A549 (cell line): ENCODE data around the gene MCM3AP. TPM values are rescaled to one million over a fixed set of nuclear protein-coding genes. Genes with fewer than 3 reads are reported as not detected.

Experiments
- ATAC-seq, 2 experiments: fragments of 200-7000 bp in 1 of 2; fragments of >200 bp in 1 of 2; cut with Nextera tagmentation in 1 of 2; cut with Tn5 transposase in 1 of 2; 3 replicates each; pipeline versions ENCODE4 v1.8.0 to v1.9.1; 2018 to 2020; ENCODE audit warnings: mild to moderate bottlenecking in 1 of 2, moderate library complexity in 1 of 2
- CTCF ChIA-PET: fragments of 300-600 bp; sonication (Branson Sonifier 250); formaldehyde crosslinking; extraction: SDS; loops from one replicate; lab custom pipeline; 2021; ENCODE audit warnings: antibody characterized with exemption, inconsistent platforms; lab: Yijun Ruan, JAX
- POLR2A ChIA-PET: fragments of 350-600 bp; formaldehyde crosslinking; extraction: SDS; loops from one replicate; lab custom pipeline; 2021; ENCODE audit warnings: antibody characterized with exemption, inconsistent platforms; lab: Yijun Ruan, JAX
- DNase-seq, 2 experiments: peaks; one replicate each; pipeline versions ENCODE4 v3.0.0 to v3.0.0-alpha.2; 2011 to 2016; ENCODE audit warnings: low read depth in 1 of 2, low spot score in 1 of 2
- FAIRE-seq: peaks from 2 replicates; lab custom pipeline; 2011; peaks lifted over from hg19 to GRCh38; lab: Jason Lieb, UNC
- H3K27ac ChIP-seq, 2 experiments: fragments of >200 bp; sonication (Bioruptor Twin); formaldehyde crosslinking; 3 replicates each; pipeline ENCODE4 v1.5.1; 2016 to 2017
- H3K4me1 ChIP-seq: fragments of >200 bp; sonication (Bioruptor Twin); formaldehyde crosslinking; 3 replicates; pipeline ENCODE4 v1.6.1; 2016
- H3K4me2 ChIP-seq: fragments of >200 bp; sonication (Bioruptor Twin); formaldehyde crosslinking; 3 replicates; pipeline ENCODE4 v1.6.1; 2016
- H3K4me3 ChIP-seq: fragments of >200 bp; sonication (Bioruptor Twin); formaldehyde crosslinking; 3 replicates; pipeline ENCODE4 v1.5.1; 2016
- H3K9me3 ChIP-seq: fragments of >200 bp; sonication (Bioruptor Twin); formaldehyde crosslinking; 3 replicates; pipeline ENCODE4 v1.6.1; 2016
- BHLHE40 ChIP-seq: IDR thresholded peaks from 2 replicates; pipeline ENCODE4 v1.6.1; 2012; ENCODE audit warnings: low read depth, low read length, inconsistent platforms
- CBX2 ChIP-seq: fragments of 200-600 bp; sonication (generic); IDR thresholded peaks from 2 replicates; pipeline ENCODE4 v1.6.1; 2016; ENCODE audit warnings: low read depth, mild to moderate bottlenecking, borderline replicate concordance
- EHMT2 ChIP-seq: fragments of 200-600 bp; sonication (generic); IDR thresholded peaks from 2 replicates; pipeline ENCODE4 v1.6.1; 2016; ENCODE audit warnings: antibody characterized with exemption, low read depth, mild to moderate bottlenecking, moderate library complexity
- EP300 ChIP-seq, 2 experiments: fragments of >200 bp; sonication (Bioruptor Twin); formaldehyde crosslinking; IDR thresholded peaks; 2 replicates in 1 of 2; 3 replicates in 1 of 2; pipeline ENCODE4 v1.6.1; 2016 to 2017
- GATA3 ChIP-seq: IDR thresholded peaks from 2 replicates; pipeline ENCODE4 v1.6.1; 2012; ENCODE audit warnings: borderline replicate concordance
- HOXB5 ChIP-seq: fragments of 250-450 bp; sonication (Bioruptor Pico); IDR thresholded peaks from 2 replicates; pipeline ENCODE4 v1.5.0; 2020; ENCODE audit warnings: mild to moderate bottlenecking, moderate library complexity
- MAZ ChIP-seq: fragments of 150-350 bp; IDR thresholded peaks from 2 replicates; pipeline ENCODE4 v1.6.1; 2014; ENCODE audit warnings: antibody characterized with exemption, low read depth, low read length, borderline replicate concordance
- NFE2L2 ChIP-seq: fragments of 150-350 bp; conservative IDR thresholded peaks from 2 replicates; pipeline ENCODE4 v1.6.1; 2014; ENCODE audit warnings: low read length
- NPAS2 ChIP-seq: fragments of 250-450 bp; sonication (Bioruptor Pico); IDR thresholded peaks from 2 replicates; pipeline ENCODE4 v1.8.0; 2022; ENCODE audit warnings: mild to moderate bottlenecking, moderate library complexity, borderline replicate concordance
- POLR2A ChIP-seq: IDR thresholded peaks from 2 replicates; pipeline ENCODE4 v1.6.1; 2012; ENCODE audit warnings: mild to moderate bottlenecking, low read length
- RCOR1 ChIP-seq: fragments of 150-350 bp; IDR thresholded peaks from 2 replicates; pipeline ENCODE4 v1.6.1; 2014; ENCODE audit warnings: antibody characterized with exemption, low read length, low read depth
- SMC3 ChIP-seq: fragments of >200 bp; sonication (Bioruptor Twin); formaldehyde crosslinking; IDR thresholded peaks from 3 replicates; pipeline ENCODE4 v1.6.1; 2018; ENCODE audit warnings: inconsistent platforms
- TP53 ChIP-seq: fragments of 250-450 bp; sonication (Bioruptor Pico); IDR thresholded peaks from 2 replicates; pipeline ENCODE4 v1.5.0; 2021; ENCODE audit warnings: mild to moderate bottlenecking, moderate library complexity
- ZFP36 ChIP-seq: fragments of 450-650 bp; IDR thresholded peaks from 2 replicates; pipeline ENCODE4 v1.6.1; 2014; ENCODE audit warnings: borderline replicate concordance; ENCODE audit not compliant: partially characterized antibody
- WGBS: methylation state at CpG from one replicate; pipeline ENCODE4 v1.1.6; 2017; ENCODE audit errors: missing lambda C conversion rate; 5-methylcytosine and 5-hydroxymethylcytosine counted together
- polyA plus RNA-seq, 4 experiments: library from polyadenylated mRNA; depleted of rRNA in 3 of 4; stranded (reverse); fragments of >200 nt; fragmentation: RNase III in 1 of 4; extraction: RNeasy Plus Mini Kit Qiagen cat#74134 plus additional on column Dnase treatment in 1 of 4; gene quantifications; 2 replicates in 3 of 4; 3 replicates in 1 of 4; pipeline ENCODE4 v1.2.3, GENCODE V29; 2011 to 2017
- TF ChIP-seq, protein P1 (sequence below): fragments of 250-450 bp; sonication (Bioruptor Pico); IDR thresholded peaks from 2 replicates; pipeline ENCODE4 v1.5.0; 2021; ENCODE audit warnings: mild to moderate bottlenecking, moderate library complexity, borderline replicate concordance
- TF ChIP-seq, protein P2 (sequence below): fragments of 250-450 bp; sonication (Bioruptor Pico); IDR thresholded peaks from 2 replicates; pipeline ENCODE4 v1.5.0; 2020; ENCODE audit warnings: low read depth, mild to moderate bottlenecking, moderate library complexity
- TF ChIP-seq, protein P3 (sequence below): fragments of >200 bp; sonication (Bioruptor Twin); formaldehyde crosslinking; IDR thresholded peaks from 2 replicates; pipeline ENCODE4 v1.6.1; 2016
- TF ChIP-seq, protein P4 (sequence below): fragments of >200 bp; sonication (Bioruptor Twin); formaldehyde crosslinking; IDR thresholded peaks from 3 replicates; pipeline ENCODE4 v1.6.1; 2016
- TF ChIP-seq, protein P5 (sequence below): fragments of 450-650 bp; IDR thresholded peaks from 2 replicates; pipeline ENCODE4 v1.6.1; 2014; ENCODE audit warnings: antibody characterized with exemption
- TF ChIP-seq, protein P6 (sequence below): IDR thresholded peaks from 2 replicates; pipeline ENCODE4 v1.6.1; 2012; ENCODE audit warnings: low read depth, borderline replicate concordance
- TF ChIP-seq, protein P7 (sequence below): IDR thresholded peaks from 2 replicates; pipeline ENCODE4 v1.6.1; 2012

Gene MCM3AP
- polyA plus RNA-seq, 2 of the 4 experiments (the other 2 are of a cell fraction) = 41.2 to 43.6 TPM

DNA sequence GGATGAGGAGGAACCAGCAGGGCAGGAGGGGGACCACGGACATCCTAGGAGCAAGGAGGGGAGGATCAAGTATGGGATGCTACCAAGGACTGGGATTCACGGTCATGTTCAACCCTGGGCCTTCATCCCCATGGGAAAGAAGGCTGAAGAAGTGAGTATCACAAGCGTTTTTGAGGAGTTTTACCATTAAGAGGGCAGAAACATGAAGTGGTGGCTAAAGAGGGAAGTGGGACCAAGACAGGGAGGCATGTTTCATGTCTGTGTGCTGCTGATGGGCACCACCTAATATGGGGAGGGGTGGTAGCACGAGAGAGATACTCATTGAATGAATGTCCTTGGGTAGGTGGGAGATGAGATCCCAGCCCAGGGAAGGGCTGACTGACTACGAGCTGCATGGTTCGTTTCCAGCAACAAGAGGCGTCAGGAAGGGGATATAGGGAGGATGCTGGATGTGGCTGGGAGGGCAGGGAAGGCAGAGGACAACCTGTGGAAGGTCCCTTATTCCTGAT, 45.5 kb downstream of the MCM3AP start (continued):
- TF ChIP-seq, protein P1, sequence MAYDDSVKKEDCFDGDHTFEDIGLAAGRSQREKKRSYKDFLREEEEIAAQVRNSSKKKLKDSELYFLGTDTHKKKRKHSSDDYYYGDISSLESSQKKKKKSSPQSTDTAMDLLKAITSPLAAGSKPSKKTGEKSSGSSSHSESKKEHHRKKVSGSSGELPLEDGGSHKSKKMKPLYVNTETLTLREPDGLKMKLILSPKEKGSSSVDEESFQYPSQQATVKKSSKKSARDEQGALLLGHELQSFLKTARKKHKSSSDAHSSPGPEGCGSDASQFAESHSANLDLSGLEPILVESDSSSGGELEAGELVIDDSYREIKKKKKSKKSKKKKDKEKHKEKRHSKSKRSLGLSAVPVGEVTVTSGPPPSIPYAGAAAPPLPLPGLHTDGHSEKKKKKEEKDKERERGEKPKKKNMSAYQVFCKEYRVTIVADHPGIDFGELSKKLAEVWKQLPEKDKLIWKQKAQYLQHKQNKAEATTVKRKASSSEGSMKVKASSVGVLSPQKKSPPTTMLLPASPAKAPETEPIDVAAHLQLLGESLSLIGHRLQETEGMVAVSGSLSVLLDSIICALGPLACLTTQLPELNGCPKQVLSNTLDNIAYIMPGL (CRISPR knock-in tag) = no peak
- TF ChIP-seq EP300 (IDR thresholded peaks at IDR 0.05) (no peak), EHMT2 (no peak), POLR2A (no peak), NFE2L2 (no peak)
- TF ChIP-seq, protein P2, sequence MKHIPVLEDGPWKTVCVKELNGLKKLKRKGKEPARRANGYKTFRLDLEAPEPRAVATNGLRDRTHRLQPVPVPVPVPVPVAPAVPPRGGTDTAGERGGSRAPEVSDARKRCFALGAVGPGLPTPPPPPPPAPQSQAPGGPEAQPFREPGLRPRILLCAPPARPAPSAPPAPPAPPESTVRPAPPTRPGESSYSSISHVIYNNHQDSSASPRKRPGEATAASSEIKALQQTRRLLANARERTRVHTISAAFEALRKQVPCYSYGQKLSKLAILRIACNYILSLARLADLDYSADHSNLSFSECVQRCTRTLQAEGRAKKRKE (CRISPR knock-in tag) = no peak

DNA sequence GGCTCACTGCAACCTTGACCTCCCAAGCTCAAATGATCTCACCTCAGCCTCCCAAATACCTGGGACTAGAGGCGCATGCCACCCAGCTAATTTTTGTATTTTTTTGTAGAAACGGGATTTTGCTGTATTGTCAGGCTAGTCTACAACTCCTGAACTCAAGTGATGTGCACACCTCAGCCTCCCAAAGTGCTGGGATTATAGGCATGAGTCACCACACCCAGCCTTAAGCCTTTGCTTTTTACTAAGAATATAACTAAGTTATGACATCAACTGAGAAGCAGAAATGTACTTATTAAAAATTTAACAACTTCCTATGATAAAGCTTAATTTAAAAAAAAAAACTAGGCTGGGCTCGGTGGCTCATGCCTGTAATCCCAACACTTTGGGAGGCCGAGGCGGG, 47.9 kb downstream of the MCM3AP start:
- ChIA-PET POLR2A (no interaction called here), CTCF (no interaction called here)
- Histone ChIP-seq H3K4me3 (no peak overlapping the region), H3K4me1 (no peaks in the 10 kb centered on the region), H3K4me2 (no peak overlapping the region), H3K27ac (no peak overlapping the region), H3K9me3 (no peaks in the 10 kb centered on the region)
- FAIRE-seq (no peak), ATAC-seq (no peak), DNase-seq (no peak)
- TF ChIP-seq RCOR1 (no peak), NPAS2 (CRISPR knock-in tag) (no peak), ZFP36 (no peak), EP300 (IDR thresholded peaks at IDR 0.05) (no peak), GATA3 (no peak), TP53 (CRISPR knock-in tag) (no peak), BHLHE40 (no peak), SMC3 (no peak), CBX2 (no peak), MAZ (no peak), POLR2A (no peak), HOXB5 (CRISPR knock-in tag) (no peak)
- TF ChIP-seq, protein P3, sequence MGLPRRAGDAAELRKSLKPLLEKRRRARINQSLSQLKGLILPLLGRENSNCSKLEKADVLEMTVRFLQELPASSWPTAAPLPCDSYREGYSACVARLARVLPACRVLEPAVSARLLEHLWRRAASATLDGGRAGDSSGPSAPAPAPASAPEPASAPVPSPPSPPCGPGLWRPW = no peak
- TF ChIP-seq, protein P4, sequence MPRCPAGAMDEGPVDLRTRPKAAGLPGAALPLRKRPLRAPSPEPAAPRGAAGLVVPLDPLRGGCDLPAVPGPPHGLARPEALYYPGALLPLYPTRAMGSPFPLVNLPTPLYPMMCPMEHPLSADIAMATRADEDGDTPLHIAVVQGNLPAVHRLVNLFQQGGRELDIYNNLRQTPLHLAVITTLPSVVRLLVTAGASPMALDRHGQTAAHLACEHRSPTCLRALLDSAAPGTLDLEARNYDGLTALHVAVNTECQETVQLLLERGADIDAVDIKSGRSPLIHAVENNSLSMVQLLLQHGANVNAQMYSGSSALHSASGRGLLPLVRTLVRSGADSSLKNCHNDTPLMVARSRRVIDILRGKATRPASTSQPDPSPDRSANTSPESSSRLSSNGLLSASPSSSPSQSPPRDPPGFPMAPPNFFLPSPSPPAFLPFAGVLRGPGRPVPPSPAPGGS = no peak
- TF ChIP-seq, protein P2 (CRISPR knock-in tag) = no peak
- TF ChIP-seq, protein P5, sequence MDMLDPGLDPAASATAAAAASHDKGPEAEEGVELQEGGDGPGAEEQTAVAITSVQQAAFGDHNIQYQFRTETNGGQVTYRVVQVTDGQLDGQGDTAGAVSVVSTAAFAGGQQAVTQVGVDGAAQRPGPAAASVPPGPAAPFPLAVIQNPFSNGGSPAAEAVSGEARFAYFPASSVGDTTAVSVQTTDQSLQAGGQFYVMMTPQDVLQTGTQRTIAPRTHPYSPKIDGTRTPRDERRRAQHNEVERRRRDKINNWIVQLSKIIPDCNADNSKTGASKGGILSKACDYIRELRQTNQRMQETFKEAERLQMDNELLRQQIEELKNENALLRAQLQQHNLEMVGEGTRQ = no peak
- TF ChIP-seq, protein P6, sequence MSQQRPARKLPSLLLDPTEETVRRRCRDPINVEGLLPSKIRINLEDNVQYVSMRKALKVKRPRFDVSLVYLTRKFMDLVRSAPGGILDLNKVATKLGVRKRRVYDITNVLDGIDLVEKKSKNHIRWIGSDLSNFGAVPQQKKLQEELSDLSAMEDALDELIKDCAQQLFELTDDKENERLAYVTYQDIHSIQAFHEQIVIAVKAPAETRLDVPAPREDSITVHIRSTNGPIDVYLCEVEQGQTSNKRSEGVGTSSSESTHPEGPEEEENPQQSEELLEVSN = no peak
- TF ChIP-seq, protein P7, sequence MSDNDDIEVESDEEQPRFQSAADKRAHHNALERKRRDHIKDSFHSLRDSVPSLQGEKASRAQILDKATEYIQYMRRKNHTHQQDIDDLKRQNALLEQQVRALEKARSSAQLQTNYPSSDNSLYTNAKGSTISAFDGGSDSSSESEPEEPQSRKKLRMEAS = no peak
- no CpG with 5 or more reads among the region's 5 CpGs for WGBS
